ENCODE measurements around the gene SLC12A5. TPM values are rescaled to one million over a fixed set of nuclear protein-coding genes. Genes with fewer than 3 reads are reported as not detected.
"Not testable (repeated sequence)": the region's sequence is repeated elsewhere in the genome, so short reads cannot be mapped to it uniquely, and the experiment has no call there.

The SLC12A5 gene
- total RNA-seq, 2 experiments from 2014 or later = not detected

- ChIA-PET POLR2A (no interaction called here), CTCF (interaction anchor here (1.0 to 2.3 kb wide), 2 partner anchors 66 to 102 kb away, joined by 4 to 10 read pairs; no protein-coding TSS in a partner anchor)
These were observed 59.6 kb downstream of the SLC12A5 start for GRCh38 chr20:46088409-46089166.

GRCh38 chr20:46089167-46089416, 60.1 kb downstream of the SLC12A5 start:
- CTCF ChIA-PET = interaction anchor here (2.3 kb wide), 1 partner anchor 66 kb away, joined by 10 read pairs; no protein-coding TSS in a partner anchor
- POLR2A ChIA-PET = no interaction called here

GRCh38 chr20:46089417-46090388, 60.7 kb downstream of the SLC12A5 start, which contains the start of gene NCOA5:
TSS of gene NCOA5 (minus strand) at chr20:46089962. CDS start at chr20:46079424, 10,538 bp downstream.
- ChIA-PET CTCF (interaction anchor here (2.3 kb wide), 1 partner anchor 67 kb away, joined by 10 read pairs; no protein-coding TSS in a partner anchor), POLR2A (no interaction called here)

GRCh38 chr20:46091622-46092535, 62.9 kb downstream of the SLC12A5 start:
- CTCF ChIA-PET, POLR2A ChIA-PET: not testable (repeated sequence)

- ChIA-PET CTCF (interaction anchor here (0.6 kb wide), 1 partner anchor 119 kb away, joined by 3 read pairs; no protein-coding TSS in a partner anchor), POLR2A (no interaction called here)
These were observed 64.5 kb downstream of the SLC12A5 start for GRCh38 chr20:46093531-46093930.

GRCh38 chr20:46099491-46100287, 70.7 kb downstream of the SLC12A5 start:
- CTCF ChIA-PET = interaction anchor here (1.4 kb wide), 1 partner anchor 77 kb away, joined by 5 read pairs; no protein-coding TSS in a partner anchor
- POLR2A ChIA-PET = no interaction called here

- CTCF ChIA-PET = not testable (repeated sequence)
These were observed 71.4 kb downstream of the SLC12A5 start for GRCh38 chr20:46100444-46100843.

GRCh38 chr20:46100988-46101387, 72.0 kb downstream of the SLC12A5 start:
- POLR2A ChIA-PET = no interaction called here
- CTCF ChIA-PET = no interaction called here

More at GRCh38 chr20:46100444-46100843, 71.4 kb downstream of the SLC12A5 start:
- POLR2A ChIA-PET = not testable (repeated sequence)

GRCh38 chr20:46101957-46102356, 72.9 kb downstream of the SLC12A5 start:
- POLR2A ChIA-PET = no interaction called here
- CTCF ChIA-PET = no interaction called here

- CTCF ChIA-PET = no interaction called here
- POLR2A ChIA-PET = no interaction called here
These were observed 73.9 kb downstream of the SLC12A5 start for GRCh38 chr20:46102940-46103339.

GRCh38 chr20:46104262-46104661, 75.2 kb downstream of the SLC12A5 start:
- CTCF ChIA-PET = no interaction called here
- POLR2A ChIA-PET = no interaction called here

- ChIA-PET CTCF (interaction anchor here (1.3 to 1.9 kb wide), 2 partner anchors 12 to 93 kb away, joined by 3 to 5 read pairs; no protein-coding TSS in a partner anchor), POLR2A (no interaction called here)
These were observed 78.0 kb downstream of the SLC12A5 start for GRCh38 chr20:46107061-46107460.

- POLR2A ChIA-PET = no interaction called here
- CTCF ChIA-PET = interaction anchor here (1.7 to 1.9 kb wide), 2 partner anchors 12 to 13 kb away, joined by 4 to 5 read pairs; no protein-coding TSS in a partner anchor
These were observed 79.4 kb downstream of the SLC12A5 start for GRCh38 chr20:46108435-46108841.

- POLR2A ChIA-PET = no interaction called here
- CTCF ChIA-PET = interaction anchor here (1.7 kb wide), 1 partner anchor 11 kb away, joined by 4 read pairs; no protein-coding TSS in a partner anchor
These were observed 80.0 kb downstream of the SLC12A5 start for GRCh38 chr20:46108976-46109375.

Other genes starting within 250 kb of the SLC12A5 start
- not detected for gene WFDC3, start 237.3 kb upstream of the SLC12A5 start, total RNA-seq
- 10 to 100 TPM; 32.4 to 33.5 TPM for gene DNTTIP1, start 237.3 kb upstream of the SLC12A5 start, total RNA-seq
- 100 to 1,000 TPM; 137 to 140 TPM for gene UBE2C, start 216.6 kb upstream of the SLC12A5 start, total RNA-seq
- not detected for gene TNNC2, start 201.9 kb upstream of the SLC12A5 start, total RNA-seq
- gene SNX21, start 195.4 kb upstream of the SLC12A5 start, total RNA-seq = 1 to 10 TPM; 1.6 TPM
- gene ACOT8, start 171.8 kb upstream of the SLC12A5 start, total RNA-seq = 10 to 100 TPM; 24.0 TPM
- gene ZSWIM3, start 171.6 kb upstream of the SLC12A5 start, total RNA-seq = 1 to 10 TPM; 4.5 to 5.2 TPM
- 1 to 10 TPM; 9.3 to 9.7 TPM for gene ZSWIM1, start 148.0 kb upstream of the SLC12A5 start, total RNA-seq
- gene SPATA25, start 141.6 kb upstream of the SLC12A5 start, total RNA-seq = 1 to 10 TPM; 1.7 to 2.1 TPM
- gene NEURL2, start 138.0 kb upstream of the SLC12A5 start, total RNA-seq = 1 to 10 TPM; 2.8 to 2.9 TPM
- gene CTSA, start 137.9 kb upstream of the SLC12A5 start, total RNA-seq = 10 to 100 TPM; 71.3 to 75.7 TPM
- 1 to 10 TPM; 5.1 to 5.3 TPM for gene PLTP, start 117.1 kb upstream of the SLC12A5 start, total RNA-seq
- gene PCIF1, start 94.5 kb upstream of the SLC12A5 start, total RNA-seq = 10 to 100 TPM; 26.1 to 27.8 TPM
- 10 to 100 TPM; 30.3 to 30.4 TPM for gene ZNF335, start 57.0 kb upstream of the SLC12A5 start, total RNA-seq
- gene MMP9, start 20.3 kb upstream of the SLC12A5 start, total RNA-seq = not detected
- gene NCOA5, start 60.7 kb downstream of the SLC12A5 start, total RNA-seq = 10 to 100 TPM; 27.2 to 31.6 TPM
- 1 to 10 TPM; 3.0 to 3.3 TPM for gene CD40, start 89.1 kb downstream of the SLC12A5 start, total RNA-seq

Data from activated CD8-positive, alpha-beta memory T cell treated with anti-CD3 and anti-CD28 coated beads for 36 hours (primary cell).